HG02623 (cell line): Measurements from ENCODE around the gene UNC13B.

Experiments used
- ATAC-seq: cut with Tn5 transposase; IDR thresholded peaks from one replicate; pipeline ENCODE4 v1.9.1; 2021; ENCODE audit warnings: moderate library complexity; ENCODE audit not compliant: unreplicated experiment

Gene UNC13B

DNA sequence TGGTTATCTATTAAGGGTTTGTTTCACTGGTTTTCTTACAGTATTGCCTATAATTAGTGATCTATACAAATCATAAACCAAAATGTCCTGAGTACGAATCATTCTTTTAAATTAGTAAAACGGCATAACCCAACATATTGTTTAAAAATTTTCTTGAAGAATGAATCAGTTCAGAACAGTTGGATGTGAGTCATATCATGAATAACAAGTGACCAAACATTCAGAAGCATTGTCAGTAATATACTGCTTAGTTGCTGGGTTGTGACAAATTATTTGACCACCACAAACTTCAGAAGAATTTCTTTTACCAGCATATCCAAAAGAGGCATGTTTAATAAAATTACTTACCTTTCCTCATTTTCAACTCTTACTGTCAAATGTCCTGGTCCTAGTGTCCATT is 111.2 kb downstream of the UNC13B start:
- no peak for ATAC-seq

DNA sequence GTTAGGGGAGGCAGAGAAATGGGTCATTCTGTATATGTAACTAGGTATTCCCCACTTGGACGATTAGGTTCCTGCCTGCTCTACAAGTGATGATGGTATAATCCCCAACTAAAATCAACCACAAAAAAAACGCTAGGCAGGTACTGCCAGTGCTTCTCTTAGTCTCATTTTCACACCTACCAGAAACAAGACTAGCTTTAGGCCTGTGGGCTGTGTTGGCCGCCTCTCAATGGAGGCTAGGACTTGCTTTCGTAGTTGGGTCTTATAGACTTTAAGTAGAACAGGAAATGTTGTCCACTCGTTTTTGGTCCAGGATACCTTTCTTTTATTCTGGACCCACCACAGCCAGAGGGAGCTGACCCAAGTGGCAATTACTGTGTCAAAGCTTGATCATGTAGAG is 111.8 kb downstream of the UNC13B start:
- ATAC-seq: no peak

DNA sequence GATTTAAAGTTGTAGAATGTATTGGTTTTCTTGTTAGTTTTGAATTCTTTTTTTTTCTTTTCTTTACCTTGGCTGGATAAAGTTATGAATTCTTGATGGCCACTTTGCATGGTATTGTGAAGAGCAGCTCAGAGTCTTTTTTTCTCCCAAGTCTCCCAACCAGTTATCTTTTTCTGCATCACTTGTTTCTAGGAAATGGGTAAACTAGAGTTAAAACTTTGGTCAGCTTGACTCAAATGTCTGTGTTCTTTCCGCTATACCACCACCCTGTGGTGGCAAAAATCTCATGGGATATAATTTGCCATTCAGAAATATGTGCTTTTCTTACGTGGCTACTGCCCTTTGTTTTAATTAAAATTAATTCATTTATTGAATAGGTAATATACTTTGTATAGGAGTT is 113.2 kb downstream of the UNC13B start:
- no peak for ATAC-seq

DNA sequence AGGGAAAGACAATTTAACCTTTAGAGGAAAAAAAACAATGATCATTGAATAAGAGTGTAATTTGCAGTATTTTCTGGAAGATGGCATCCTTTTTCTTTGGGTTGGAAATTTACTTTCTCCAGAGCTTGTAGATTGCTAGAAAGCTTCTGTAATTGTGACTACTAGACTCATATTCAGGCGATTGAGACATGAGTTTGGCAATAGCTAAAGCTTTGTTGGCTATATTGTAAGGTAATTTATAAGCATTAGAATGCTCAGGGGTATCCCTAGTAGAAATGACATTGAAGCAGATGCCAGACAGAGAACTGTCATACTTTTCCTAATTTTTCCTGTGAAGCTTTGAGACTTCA is 115.3 kb downstream of the UNC13B start:
- ATAC-seq: no peak

DNA sequence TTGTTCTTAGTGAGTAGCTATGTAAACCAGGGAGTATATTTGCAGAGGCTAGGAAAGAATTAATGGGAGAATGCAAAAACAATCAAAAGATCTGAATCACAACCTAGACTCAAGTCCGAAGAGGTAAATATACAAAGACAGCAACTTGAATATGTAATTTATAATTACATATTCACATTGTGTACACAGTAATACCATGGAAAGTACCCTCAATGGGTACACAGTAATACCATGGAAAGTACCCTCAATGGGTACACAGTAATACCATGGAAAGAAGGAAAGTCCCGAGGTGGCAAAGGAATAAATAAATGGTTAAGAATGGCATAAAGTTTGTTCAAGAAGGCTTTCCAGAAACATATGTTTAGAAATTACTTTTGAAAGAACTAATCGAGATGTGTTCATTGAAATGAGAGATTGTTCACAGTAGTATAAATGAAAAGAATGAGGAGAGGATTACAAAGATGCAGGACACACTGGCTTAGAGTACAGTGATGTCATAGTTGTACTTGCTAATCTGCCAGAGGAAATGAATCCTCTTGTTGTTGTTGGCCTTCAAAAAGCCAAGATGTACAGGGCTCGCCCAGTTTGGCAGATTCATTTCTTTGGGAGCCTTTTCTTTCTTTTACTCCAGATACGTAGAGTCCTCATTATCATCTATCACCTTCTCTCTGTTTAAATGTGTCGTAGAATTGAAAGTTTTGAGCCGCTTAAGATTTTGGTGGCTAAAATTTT is 116.0 kb downstream of the UNC13B start:
- ATAC-seq: no peak

DNA sequence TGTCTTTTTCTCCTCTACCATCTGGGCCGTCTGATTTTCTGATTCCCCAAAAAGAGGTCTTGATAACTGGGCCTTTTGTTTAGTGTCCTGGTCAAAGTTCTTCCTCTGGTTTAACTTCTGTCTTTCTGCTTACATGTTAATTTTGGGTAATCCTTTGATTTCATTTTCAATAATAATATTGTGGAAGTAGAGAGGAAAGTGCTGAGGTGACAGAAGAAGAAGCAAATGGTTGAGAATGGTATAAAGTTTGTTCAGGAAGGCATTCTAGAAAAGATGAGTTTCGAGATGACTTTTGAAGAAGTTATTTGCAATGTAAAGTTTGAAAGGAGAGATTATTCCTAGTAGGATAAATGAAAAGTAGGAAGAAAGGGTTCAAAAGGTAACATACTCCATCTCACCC is 118.1 kb downstream of the UNC13B start:
- no peak for ATAC-seq

DNA sequence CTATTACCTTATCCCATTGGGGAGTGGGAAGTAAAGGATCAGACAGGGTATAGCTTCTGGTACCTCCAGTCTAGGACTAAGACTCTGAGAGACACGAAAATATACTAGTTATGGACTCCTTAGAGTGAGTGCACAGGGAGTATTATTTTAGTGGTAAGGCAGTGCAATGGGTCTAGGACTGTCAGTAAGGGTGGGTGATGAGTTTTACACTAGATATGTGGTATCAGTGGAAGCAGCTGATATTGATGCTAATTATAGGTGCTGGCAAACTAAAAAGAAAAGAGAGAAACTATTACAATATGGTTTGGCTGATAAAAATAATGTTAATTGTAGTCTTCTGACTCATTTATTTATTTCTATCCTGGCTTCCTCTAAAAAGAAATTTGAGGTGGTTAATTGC is 118.6 kb downstream of the UNC13B start:
- ATAC-seq: no peak

DNA sequence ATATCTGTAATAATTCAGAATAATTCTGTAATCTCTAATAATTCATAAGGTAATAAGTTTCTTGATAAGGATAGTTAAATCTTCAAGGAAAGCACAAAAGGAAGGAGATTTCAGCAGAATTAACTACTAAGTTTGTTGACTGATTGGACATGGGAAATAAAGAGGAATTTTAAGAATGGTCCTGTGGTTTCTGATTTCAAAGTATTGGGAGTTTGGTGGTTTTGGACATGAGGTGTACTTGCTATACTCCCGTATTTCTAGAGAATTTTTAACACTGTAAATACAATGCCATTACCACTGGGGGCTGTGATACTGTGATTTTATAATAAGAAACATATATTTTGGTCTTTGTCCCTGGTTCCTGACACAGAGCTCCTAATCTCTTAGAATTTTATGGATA is 123.9 kb downstream of the UNC13B start:
- no peak for ATAC-seq

DNA sequence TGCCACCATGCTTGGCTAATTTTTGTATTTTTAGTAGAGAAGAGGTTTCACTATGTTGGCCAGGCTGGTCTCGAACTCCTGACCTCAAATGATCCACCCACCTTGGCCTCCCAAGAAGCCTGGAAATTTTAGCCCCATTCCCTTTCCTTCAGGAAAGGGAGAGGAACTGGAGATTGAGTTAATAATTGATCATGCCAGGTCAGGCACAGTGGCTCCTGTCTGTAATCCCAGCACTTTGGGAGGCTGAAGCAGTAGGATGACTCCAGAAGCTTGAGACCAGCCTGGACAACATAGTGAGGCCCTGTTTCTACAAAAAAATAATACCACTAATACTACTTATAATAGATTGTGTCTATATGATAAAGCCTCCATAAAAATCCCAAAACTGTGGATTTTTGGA is 124.6 kb downstream of the UNC13B start:
- no peak for ATAC-seq

DNA sequence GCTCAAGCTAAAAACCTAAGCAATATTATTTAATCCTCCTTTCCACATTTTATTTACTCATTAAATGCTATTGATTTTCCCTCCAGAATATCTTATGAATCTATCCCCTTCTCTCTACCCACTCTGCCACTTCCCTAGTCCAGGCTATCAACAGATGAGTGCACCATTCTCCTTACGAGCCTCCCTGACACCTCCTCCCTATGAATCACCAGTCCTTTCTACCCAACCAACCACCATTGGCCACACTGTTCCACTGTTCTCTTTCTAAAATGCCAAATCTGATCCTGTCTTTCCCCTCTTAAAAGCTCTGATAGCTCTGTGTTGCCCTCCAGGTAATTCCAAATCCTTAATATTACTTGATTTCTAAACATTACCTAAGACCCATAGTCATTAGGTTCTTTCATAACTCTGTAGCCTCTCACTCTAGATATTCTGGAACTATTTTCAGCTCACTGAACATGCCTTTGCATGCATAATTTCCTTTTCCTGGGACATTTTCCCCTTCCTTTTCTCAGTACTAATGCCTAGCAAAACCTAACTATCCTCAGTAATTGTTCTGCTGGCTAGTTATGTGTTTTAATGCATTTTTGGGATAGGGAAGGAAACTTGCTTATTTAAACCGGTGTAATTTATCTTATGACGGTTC is 126.3 kb downstream of the UNC13B start:
- ATAC-seq: no peak

DNA sequence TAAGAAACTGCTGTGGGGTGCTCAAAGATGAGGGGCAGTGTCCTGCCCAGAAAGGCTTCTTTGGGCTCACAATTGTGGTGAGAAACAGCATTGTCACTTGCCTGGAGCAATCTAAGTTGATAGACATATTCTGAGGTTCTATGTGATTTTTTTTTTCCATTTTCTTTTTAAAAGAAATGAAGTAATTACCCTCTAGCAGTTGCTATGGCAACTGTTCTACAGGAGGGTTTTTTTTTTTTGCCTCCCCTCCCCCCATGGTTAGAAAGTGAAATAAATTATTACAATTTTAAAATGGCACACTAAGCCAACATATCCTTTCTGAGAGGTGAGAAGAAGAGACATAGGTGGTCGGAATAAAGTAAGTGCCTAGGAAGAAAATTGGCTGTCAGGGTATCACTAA is 127.0 kb downstream of the UNC13B start:
- ATAC-seq: no peak

DNA sequence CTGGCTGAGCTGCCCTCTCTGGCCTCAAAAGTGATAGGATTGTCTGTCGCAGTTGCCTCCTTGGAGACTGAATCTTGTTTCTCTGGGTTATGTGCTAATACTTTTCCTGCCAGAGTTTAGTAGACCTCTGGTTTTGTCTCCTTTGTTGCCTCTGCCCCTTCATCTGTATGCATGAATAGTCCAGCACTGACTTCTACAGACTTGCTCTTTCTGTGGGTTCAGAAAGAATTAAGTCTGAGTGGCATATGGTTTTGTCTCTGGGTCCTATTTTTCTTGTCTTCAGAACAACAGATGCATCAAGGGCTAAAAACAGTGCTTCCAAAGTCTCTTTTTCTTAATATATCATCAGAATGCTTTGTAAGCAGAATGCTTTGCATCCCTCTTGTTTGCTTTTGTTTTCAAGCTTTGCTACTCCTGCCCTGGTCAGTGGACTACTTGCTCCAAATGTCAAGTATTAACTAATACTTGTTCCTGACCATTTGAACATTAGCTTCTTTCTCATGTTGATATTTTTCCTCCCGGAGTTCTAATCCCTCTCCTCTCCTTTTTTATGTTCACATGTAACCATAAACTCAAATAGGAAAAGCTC is 131.7 kb downstream of the UNC13B start:
- ATAC-seq: no peak

DNA sequence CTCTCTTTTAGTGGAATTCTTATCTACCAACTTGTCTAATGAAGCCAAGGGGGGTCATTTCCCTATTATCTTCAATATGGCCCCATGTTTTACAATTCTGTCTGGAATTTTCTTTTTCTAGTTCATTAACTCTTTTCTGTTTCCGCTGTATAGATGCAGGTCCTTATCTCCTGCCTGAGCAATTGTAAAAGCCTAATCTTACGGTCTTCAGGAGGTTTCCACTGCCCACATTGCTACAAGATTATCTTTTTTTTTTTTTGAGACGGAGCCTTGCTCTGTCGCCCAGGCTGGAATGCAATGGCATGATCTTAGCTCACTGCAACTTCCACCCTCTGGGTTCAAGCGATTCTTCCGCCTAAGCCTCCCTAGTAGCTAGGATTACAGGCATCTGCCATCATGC is 132.3 kb downstream of the UNC13B start:
- no peak for ATAC-seq

DNA sequence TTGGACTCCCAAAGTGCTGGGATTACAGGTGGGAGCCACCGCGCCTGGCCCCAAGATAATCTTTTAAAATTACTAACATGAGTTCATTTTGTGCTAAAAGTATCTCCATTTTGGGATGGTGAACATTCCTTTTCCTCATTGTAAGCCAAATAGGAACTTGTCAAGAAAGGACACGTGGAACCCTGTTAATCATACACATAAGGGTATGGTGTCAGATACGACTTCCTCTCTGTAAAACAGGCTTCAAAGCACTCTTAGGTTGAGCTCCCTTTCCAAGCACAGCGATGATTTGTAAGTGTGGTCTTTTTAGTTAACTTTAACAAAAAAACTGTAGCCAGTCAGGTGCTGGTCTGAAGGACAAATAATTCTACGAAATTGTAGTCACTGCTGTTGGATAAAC is 132.7 kb downstream of the UNC13B start:
- ATAC-seq: no peak

DNA sequence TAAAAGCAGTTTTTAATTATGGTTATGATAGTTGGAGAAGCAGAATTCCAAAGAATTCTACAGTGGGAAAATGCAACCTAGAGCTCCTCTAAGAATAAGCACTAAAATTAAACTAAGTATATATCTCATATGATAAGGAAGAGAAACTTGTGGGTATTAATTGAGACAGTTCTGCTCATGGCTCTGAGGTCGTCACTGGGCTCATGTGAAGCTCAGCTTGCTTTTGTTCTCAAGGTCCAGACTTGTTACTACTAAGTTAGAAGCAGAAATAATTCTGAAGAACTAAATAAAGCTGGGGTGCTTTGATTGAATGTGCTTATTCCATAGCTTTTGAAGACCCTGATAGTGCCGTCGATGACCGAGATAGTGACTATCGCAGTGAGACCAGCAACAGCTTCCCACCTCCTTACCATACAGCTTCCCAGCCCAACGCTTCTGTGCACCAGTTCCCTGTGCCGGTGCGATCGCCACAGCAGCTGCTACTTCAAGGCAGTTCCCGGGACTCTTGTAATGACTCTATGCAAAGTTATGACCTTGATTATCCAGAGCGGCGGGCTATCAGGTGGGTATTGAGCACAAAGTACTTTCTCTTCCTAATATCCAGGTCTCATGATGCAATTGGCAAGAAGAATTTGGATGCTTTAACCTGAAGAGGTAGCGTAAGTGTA is 133.7 kb downstream of the UNC13B start:
- ATAC-seq: no peak

DNA sequence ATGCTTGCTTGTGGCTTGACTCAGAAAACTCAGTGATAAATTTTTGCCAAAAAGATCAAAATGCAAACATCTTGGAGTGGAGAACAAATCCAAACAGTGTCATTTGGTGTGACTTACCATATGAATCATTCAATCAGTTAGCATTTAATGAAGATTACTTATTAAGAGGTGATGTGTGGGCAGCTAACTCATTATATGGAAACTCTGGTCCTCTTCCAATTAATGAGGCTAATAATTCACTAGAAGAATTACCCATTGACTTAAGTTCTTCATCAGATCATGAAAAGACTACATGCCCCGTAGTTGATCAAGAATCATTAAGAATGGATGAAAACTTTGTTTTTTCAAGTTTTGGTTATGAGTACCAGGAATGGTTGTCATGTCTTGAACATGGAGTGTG is 141.8 kb downstream of the UNC13B start:
- ATAC-seq: no peak

DNA sequence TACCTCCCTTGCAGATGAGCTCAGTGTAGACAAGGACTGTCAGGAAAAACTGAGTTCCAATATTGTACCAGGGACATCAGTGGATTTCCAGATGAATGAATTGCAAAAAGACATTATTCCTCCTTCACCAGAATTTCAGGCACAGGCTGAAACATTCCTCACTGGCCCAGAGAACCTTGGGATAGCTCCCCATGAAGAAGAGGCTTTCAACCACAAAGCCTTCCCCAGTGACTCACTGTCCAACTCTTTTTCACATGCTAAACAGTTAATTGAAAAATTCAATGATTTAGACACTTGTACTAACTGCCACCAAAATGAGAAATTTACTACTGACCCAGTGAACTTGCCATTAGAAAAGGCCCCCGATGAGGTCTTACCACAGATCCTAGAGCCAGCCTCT is 144.5 kb downstream of the UNC13B start:
- no peak for ATAC-seq

DNA sequence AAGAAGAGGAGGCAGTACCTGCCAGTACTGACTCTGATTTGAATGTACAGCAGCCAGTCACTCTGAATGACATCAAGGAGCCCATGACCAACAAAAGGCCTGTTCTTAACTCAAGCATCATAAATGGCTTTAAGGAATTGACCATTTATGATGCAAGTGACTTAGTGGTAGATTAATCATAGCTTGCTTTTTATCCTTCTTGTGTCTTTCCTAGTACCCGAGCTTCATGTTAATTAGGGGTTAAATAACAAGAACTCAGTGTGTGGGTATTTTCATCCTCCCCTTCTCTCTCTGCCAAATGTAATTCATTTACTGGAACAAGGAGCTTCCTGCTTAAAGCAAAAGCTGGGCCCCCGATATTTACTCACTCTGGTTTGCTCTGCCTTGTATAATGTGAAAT is 146.5 kb downstream of the UNC13B start:
- ATAC-seq: no peak

DNA sequence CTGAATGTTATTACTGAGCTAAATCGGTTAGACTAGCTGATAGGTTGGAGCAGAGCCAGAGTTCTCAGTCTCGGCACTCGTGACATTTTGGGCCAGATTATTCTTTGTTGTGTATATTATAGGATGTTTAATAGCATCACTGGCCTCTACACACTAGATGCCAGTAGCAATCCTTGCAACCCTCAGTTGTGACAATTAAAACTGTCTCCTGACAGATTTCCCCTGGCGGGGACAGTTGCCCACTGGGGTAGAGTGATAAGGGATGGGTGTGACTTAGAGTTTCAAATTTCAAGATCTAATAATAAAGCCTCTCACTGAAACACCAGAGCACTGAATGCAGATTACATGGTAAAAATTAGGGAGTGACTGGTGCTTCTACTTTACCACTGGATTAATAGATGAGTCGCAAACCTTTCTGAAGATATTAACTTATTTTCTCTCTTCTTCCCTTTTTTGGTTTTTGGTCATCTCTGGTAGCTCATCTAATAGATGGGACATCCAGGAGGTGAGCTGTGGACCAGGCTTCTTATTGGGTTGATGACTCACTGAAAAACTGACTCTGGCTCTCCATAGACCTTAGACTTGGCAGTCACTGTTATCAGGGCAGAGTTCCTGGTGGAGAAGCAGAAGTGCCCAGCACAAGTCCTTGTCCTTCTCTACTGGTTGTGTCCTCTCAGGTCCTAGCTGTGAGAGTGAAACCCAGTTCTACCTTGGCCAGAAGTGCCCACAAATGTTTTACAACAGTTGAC is 150.3 kb downstream of the UNC13B start:
- no peak for ATAC-seq

DNA sequence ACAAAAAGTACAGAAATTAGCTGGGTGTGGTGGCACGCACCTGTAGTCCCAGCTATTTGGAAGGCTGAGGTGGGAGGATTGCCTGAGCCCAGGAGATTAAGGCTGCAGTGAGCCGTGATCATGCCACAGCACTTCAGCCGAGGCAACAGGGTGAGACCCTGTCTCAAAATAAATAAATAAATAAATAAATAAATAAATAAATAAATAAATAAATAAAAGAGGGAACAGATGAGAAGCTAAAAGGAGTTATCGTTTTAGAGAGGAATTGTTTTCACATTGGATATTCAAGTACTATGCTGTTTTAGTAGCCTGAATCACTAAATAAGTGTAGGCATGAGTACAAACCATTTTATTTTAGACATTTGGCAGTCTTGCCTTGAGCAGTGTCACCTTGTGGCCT is 151.7 kb downstream of the UNC13B start:
- no peak for ATAC-seq

DNA sequence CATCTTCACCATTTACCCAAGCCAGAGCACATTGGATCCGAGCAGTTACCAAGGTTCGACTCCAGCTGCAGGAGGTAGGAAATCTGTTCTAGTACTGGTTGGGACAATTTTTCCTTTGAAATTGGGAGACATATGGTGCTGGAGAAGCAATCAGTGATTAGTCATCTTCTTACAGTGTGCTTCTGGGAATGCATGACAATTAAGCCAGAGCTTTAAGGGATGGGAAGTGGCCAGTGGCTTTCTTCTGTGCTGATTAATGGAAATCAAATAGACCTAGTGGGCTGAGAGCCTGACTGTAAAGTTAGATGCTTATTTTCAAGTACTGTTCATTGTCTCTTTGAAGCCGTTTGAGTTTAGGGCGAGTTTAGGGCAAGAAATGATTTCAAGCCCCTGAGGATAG is 152.1 kb downstream of the UNC13B start:
- ATAC-seq: no peak
